Lung (tissue), 12 donors: Measurements from ENCODE around the gene MT4. TPM values are rescaled to one million over a fixed set of nuclear protein-coding genes. Genes with fewer than 3 reads are reported as not detected.

ENCODE experiments used
- ATAC-seq: fragments of 200-7000 bp; cut with Tn5 transposase; one replicate; pipeline ENCODE4 v1.9.1; 2020; ENCODE audit warnings: moderate number of reproducible peaks; ENCODE audit not compliant: insufficient read depth, low FRiP score
- DNase-seq, 3 donors: peaks; one replicate each; pipeline ENCODE4 v3.0.0-alpha.2; 2013 to 2017
- H3K27ac ChIP-seq, 2 donors: one replicate each; pipeline ENCODE4 v1.5.1; 2013; ENCODE audit warnings: mild to moderate bottlenecking in 2 of 2, moderate library complexity in 2 of 2, control low read depth in 1 of 2, inconsistent platforms in 1 of 2, low read depth in 1 of 2, low read length in 1 of 2
- H3K27me3 ChIP-seq, 3 donors: one replicate each; pipeline ENCODE4 v1.5.1; 2013; ENCODE audit warnings: low read length in 2 of 3; ENCODE audit not compliant: control insufficient read depth in 3 of 3, insufficient read depth in 3 of 3
- H3K36me3 ChIP-seq, 4 donors: one replicate each; pipeline ENCODE4 v1.5.1; 2013; ENCODE audit warnings: low read length in 4 of 4, mild to moderate bottlenecking in 1 of 4, moderate library complexity in 1 of 4; ENCODE audit not compliant: control insufficient read depth in 4 of 4, insufficient read depth in 4 of 4
- H3K4me1 ChIP-seq, 5 donors: one replicate each; pipeline ENCODE4 v1.5.1; 2013; ENCODE audit warnings: low read length in 5 of 5, mild to moderate bottlenecking in 2 of 5, moderate library complexity in 1 of 5; ENCODE audit not compliant: control insufficient read depth in 5 of 5, insufficient read depth in 5 of 5
- H3K4me3 ChIP-seq: one replicate; pipeline ENCODE4 v1.5.1; 2013; ENCODE audit warnings: mild to moderate bottlenecking, control low read depth, moderate library complexity
- H3K9ac ChIP-seq, 2 donors: one replicate each; pipeline ENCODE4 v1.5.1; 2013; ENCODE audit warnings: low read length in 2 of 2, control low read depth in 1 of 2; ENCODE audit not compliant: insufficient read depth in 1 of 2
- H3K9me3 ChIP-seq, 4 donors: one replicate each; pipeline ENCODE4 v1.5.1; 2013; ENCODE audit warnings: low read length in 3 of 4, mild to moderate bottlenecking in 1 of 4, moderate library complexity in 1 of 4; ENCODE audit not compliant: control insufficient read depth in 4 of 4, insufficient read depth in 3 of 4
- WGBS, 2 donors: extraction: QIAGEN DNeasy Blood & Tissue Kit; methylation state at CpG; one replicate each; pipeline ENCODE4 v1.1.7; 2013; 5-methylcytosine and 5-hydroxymethylcytosine counted together
- polyA plus RNA-seq, 2 donors: library from polyadenylated mRNA; stranded (reverse); fragments of 200-250 nt; gene quantifications; one replicate each; pipeline ENCODE4 v1.2.1, GENCODE V29; 2013
- total RNA-seq, 2 donors: library from RNA; depleted of rRNA in 1 of 2; stranded (reverse); fragments of >200 nt in 1 of 2; gene quantifications; one replicate each; pipeline ENCODE4 v1.2.1, GENCODE V29; 2014 to 2021
- TF ChIP-seq, protein P1 (sequence below): IDR thresholded peaks from 2 replicates; pipeline ENCODE4 v1.5.1; 2012; ENCODE audit warnings: mild to moderate bottlenecking; ENCODE audit errors: control extremely low read depth, extremely low read depth
- donor health status: control.
- donor health status: control.
- donor health status: Bipolar disorder and iron deficiency.
- donor health status: healthy.
- donor health status: DM: yes; HTN: yes; CAD: no.

Gene MT4
- total and polyA plus RNA-seq, 4 donors, result not detected

DNA sequence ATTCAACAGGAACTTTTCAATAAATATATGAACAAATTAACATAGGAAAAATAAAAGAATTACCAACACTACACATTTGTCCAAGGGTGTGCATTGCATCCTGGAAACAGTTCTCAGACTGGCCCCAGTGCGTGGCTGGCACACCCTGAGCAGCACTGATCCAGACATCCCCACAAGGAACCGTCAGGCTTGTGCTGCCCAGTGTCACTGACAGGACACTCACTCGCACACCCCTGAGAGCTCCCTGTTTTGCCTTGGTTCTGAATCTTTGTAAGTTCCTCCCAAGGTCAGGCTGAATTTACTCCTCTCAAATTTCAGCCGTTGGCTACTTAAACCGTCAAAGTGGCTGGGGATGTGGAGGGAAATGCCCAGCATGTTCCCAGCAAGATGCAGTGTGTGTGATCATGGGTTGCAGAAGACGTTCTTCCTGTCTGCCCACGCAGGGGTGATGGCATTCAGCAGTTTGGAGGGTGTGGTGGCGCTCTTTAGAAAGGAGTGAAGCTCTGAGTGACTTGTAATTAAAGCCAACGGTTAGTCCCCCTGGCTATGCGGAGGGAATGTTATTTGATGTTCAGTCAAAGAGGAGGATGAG is 45.2 kb downstream of the MT4 start:
- DNase-seq, result peak in 2 of 3 donors; percentile 46 to 48

GRCh38 chr16:56610609-56611111 is 45.8 kb downstream of the MT4 start:
- WGBS, 2 donors, result 57 to 58% methylated on average over 2 of the region's 2 CpGs
- DNase-seq (peak in 2 of 3 donors; percentile 26 to 32), ATAC-seq (no peak)

More for the DNA sequence above, 45.2 kb downstream of the MT4 start:
- TF ChIP-seq, protein P1, sequence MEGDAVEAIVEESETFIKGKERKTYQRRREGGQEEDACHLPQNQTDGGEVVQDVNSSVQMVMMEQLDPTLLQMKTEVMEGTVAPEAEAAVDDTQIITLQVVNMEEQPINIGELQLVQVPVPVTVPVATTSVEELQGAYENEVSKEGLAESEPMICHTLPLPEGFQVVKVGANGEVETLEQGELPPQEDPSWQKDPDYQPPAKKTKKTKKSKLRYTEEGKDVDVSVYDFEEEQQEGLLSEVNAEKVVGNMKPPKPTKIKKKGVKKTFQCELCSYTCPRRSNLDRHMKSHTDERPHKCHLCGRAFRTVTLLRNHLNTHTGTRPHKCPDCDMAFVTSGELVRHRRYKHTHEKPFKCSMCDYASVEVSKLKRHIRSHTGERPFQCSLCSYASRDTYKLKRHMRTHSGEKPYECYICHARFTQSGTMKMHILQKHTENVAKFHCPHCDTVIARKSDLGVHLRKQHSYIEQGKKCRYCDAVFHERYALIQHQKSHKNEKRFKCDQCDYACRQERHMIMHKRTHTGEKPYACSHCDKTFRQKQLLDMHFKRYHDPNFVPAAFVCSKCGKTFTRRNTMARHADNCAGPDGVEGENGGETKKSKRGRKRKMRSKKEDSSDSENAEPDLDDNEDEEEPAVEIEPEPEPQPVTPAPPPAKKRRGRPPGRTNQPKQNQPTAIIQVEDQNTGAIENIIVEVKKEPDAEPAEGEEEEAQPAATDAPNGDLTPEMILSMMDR, result no peak
- no peak for ATAC-seq
- no peaks in the 10 kb centered on the region for H3K9me3 ChIP-seq
- no peaks in the 10 kb centered on the region for H3K36me3 ChIP-seq
- H3K9ac ChIP-seq, result peak overlapping the region in 1 of 2 donors; percentile 78
- peaks cover 0 to 10% (median 0%) of the 10 kb centered on the region in 3 donors for H3K27me3 ChIP-seq
- whole genome bisulfite sequencing, 2 donors, result 17 to 27% methylated on average over 10 of the region's 10 CpGs
- H3K27ac ChIP-seq, result peak overlapping the region; percentile 88 to 95
- peaks cover 9 to 55% (median 31%) of the 10 kb centered on the region in 5 donors for H3K4me1 ChIP-seq
- no peak overlapping the region for H3K4me3 ChIP-seq

GRCh38 chr16:56611281-56611833 is 46.5 kb downstream of the MT4 start:
- no peak overlapping the region for H3K4me3 ChIP-seq
- H3K27me3 ChIP-seq, result peaks cover 0 to 15% (median 0%) of the 10 kb centered on the region in 3 donors
- TF ChIP-seq, protein P1, result no peak
- H3K36me3 ChIP-seq, result no peaks in the 10 kb centered on the region
- H3K4me1 ChIP-seq, result peaks cover 4 to 47% (median 25%) of the 10 kb centered on the region in 5 donors
- ATAC-seq, result no peak
- no peaks in the 10 kb centered on the region for H3K9me3 ChIP-seq
- peak overlapping the region; percentile 88 to 95 for H3K27ac ChIP-seq
- H3K9ac ChIP-seq, result no peak overlapping the region
- DNase-seq, result peak in 1 of 3 donors; percentile 20
- 77 to 80% methylated on average over 2 of the region's 2 CpGs for WGBS, 2 donors

More at GRCh38 chr16:56610609-56611111, 45.8 kb downstream of the MT4 start:
- Histone ChIP-seq H3K27me3 (peaks cover 0 to 12% (median 0%) of the 10 kb centered on the region in 3 donors), H3K9me3 (no peaks in the 10 kb centered on the region), H3K4me1 (peaks cover 7 to 53% (median 31%) of the 10 kb centered on the region in 5 donors), H3K9ac (peak overlapping the region in 1 of 2 donors; percentile 78), H3K27ac (peak overlapping the region; percentile 88 to 95), H3K4me3 (no peak overlapping the region), H3K36me3 (no peaks in the 10 kb centered on the region)
- TF ChIP-seq, protein P1, result no peak
